ENCODE measurements around the gene GHR.

The GHR gene

DNA sequence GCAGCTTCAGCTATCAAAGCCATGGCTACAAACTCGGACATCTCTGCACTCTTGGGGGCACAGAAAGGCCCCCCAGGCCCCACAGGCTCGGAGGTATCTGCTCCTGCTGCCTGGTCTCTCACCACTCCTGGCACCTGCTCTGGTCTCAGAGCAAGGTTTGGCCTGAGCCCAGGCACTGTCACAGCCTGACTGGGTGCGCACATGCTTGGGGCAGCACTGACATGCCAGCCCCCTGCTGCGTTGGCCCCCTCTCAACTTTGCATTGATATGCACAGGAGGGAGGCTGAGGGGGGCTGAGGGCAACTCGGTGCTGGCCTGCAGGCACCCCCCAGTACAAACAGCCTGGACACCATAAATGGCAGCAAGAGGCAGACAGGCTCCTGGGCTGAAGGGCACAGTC is 27.1 kb upstream of the GHR start:
- TF ChIP-seq, protein P1, sequence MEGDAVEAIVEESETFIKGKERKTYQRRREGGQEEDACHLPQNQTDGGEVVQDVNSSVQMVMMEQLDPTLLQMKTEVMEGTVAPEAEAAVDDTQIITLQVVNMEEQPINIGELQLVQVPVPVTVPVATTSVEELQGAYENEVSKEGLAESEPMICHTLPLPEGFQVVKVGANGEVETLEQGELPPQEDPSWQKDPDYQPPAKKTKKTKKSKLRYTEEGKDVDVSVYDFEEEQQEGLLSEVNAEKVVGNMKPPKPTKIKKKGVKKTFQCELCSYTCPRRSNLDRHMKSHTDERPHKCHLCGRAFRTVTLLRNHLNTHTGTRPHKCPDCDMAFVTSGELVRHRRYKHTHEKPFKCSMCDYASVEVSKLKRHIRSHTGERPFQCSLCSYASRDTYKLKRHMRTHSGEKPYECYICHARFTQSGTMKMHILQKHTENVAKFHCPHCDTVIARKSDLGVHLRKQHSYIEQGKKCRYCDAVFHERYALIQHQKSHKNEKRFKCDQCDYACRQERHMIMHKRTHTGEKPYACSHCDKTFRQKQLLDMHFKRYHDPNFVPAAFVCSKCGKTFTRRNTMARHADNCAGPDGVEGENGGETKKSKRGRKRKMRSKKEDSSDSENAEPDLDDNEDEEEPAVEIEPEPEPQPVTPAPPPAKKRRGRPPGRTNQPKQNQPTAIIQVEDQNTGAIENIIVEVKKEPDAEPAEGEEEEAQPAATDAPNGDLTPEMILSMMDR (IDR thresholded peaks at IDR 0.05): no peak

DNA sequence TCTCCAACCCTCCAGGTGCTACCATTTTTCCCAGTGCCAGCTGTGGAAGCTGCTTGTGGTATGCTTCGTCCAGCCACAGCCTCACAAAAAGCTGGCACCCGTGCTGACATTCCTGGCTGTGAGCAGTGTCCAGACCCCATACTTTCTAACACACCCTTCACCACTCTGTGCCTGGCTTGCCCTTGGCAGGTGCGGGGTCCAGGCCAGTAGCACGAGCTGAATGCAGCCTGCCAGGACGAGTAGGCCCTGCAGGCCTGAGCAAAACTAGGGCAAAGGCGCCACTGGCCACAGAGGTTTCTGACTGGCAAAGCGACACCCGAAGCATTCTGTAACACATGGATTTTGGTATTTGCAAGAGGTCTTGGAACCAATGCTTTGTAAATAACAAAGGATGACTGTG is 26.0 kb upstream of the GHR start:
- TF ChIP-seq, protein P1 (IDR thresholded peaks at IDR 0.05): no peak

DNA sequence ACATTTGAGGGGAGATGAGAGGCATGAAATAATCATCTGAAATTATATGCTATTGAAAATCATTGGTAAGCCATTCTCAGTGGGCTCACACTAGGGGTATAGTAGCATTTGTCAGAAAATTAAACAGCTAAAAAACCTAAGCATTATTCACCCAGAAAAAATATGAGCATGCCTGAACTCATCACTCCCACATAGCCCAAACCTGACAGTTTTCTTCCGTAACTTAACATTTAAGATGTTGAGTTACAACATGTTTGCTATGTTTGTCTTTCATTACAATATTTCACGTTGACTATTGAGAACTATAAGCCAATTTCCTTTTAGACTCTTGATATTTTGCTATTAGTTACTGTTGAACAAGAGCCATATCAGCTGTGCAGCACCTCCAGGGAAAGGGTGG is 23.5 kb upstream of the GHR start:
- TF ChIP-seq, protein P1 (IDR thresholded peaks at IDR 0.05): no peak

DNA sequence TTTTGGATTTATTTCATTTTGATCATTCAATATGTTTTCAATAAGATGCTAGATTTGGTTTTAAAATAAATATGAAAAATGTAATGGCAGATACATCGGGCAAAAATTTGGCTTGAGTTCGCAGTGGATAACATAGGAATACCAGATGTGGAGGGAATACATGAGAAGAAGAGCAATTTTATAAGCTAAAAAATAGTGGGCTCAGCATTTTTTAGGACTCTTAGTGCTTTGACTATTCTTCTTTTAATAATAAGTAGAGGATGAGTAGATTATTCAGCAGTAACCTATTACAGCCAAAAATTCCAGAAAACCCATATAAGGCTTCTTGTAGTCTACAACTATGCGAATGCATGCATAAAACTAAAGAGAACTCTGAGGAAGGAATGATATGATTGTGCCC is 22.8 kb upstream of the GHR start:
- TF ChIP-seq, protein P1 (IDR thresholded peaks at IDR 0.05): no peak

DNA sequence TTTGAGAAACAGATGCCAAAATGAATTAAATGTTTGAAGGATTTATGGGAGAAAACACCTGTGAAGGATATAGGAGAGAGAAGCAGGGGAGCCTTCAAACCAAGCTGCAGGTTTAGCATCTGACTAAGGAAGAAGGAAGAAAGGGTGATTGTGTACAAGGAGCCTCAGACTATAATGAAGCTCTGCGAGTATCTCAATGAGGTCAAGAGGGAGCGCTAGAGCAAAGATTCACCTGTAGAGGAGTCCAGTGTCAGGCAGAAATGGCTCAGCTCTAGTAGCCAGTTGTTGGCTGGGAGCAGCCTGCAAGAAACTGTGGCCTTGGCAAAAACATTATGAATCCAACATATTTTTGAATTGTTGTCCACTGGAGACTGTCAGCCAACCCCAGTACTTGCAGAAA is 20.0 kb upstream of the GHR start:
- TF ChIP-seq, protein P1 (IDR thresholded peaks at IDR 0.05): no peak

DNA sequence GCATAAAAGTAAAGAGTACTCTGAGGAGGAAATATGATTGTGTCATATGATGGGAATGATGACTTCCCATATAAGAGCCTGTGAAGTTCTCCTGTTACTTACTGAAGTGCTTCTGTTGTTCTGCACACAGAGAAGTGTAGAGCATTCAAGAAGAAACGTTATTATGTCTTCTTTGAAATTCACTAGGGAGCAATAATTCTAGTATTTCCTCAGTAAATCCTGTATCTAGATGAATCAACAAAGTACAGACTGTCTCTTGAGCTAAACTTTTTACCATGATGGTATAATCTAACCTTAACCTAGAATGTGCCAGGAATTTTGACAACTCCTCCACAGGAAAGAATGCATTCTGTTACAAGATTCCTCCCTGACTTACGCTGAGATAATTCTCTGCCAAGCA is 18.9 kb upstream of the GHR start:
- TF ChIP-seq, protein P1 (IDR thresholded peaks at IDR 0.05): no peak

DNA sequence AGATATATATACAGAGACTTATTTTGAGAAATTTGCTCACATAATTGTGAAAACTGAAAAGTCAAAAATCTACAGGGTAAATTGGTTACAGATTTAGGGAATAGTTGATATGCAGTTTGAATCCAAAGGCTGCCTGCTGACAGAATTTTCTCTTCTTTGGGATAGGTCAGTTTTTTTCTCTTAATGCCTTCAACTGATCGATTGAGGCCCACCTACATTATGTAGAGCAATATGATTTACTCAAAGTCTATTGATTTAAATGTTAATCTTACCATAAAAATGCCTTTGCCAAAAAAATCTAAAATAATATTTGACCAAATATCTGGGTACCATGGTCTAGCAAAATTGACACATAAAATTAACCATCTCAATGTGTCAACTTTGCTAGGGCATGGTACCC is 3.9 kb upstream of the GHR start:
- TF ChIP-seq, protein P1 (IDR thresholded peaks at IDR 0.05): no peak

DNA sequence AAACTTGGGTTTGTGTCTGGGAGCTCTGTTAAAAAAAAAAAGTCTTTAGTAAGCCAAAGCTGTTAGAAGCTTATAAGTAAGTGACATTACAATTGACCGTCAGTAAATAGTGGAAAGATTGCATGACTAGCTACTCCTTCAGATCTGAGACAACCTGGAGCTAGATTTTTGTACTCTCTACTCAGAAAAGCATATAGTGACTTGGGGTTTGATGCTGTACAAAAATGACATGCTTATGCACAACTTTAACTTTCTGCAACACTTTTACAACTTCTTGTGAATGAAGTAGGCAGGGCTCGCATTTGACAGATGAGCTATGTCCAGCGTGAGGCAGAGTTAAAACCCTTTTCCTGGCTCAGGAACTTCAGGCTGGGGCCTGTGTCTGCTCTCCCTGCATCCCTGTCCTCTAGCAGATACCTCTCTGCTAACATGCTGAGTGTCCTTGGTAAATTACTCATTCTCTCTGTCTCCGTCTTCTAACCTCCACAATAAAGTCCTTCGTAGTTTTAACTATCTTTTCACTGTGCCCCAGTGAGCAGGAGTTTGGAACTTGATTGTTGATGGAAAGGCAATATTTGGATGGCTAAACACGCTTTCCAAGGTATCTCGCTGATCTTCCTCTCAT is 471 bp upstream of the GHR start:
- TF ChIP-seq, protein P1 (IDR thresholded peaks at IDR 0.05): no peak

All from LNCAP (cell line).